ENCODE data around the gene FSD1.
"Not testable (repeated sequence)": the region's sequence is repeated elsewhere in the genome, so short reads cannot be mapped to it uniquely, and the experiment has no call there.

Gene FSD1

DNA sequence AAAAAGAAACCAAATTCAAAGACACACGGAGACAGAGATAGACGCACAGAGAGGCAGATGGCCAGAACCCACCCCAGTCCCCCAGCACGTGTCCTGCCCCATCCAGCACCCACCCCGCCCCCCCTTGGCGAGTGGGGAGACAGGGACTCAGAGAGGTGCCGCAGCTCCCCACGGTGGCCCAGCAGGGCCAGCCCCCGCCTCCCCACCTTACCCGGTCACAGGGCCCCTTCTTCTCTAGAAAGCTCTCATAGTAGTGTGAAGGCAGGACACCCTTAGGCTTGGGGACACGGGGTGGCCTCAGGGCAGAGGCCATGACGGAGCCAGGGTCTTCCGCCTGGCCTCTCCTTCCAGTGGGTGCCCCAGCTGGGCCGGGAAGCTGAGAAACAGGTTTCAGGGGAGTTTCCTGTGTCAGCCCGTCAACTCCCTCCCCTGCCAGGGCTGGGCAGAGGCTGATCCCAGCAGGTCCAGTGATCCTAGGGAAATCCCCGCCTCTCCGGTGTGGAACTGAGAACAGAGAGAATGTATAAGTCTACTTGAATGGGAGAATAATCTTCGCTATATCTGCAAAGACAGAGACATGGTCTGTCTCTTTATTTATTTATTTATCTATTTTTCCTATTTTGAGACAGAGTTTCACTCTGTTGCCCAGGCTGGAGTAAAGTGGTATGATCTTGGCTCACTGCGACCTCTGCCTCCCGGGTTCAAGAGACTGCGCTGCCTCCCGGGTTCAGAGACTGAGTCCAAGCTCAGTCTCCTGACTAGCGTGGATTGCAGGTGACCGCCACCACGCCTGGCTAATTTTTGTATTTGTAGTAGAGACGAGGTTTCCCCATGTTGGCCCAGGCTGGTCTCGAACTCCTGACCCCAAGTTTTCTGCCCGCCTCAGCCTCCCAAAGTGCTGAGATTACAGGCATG, 34.3 kb downstream of the FSD1 start, which contains the start of gene STAP2:
STAP2 (minus strand) TSS at position 387 of the 915 bp plus-strand sequence; CDS start at position 313, 74 bp downstream.
- Histone ChIP-seq H3K9me3 (peaks cover 5% of the 10 kb centered on the region; the same call in 1 of the 2 replicates), H3K9ac (peak within 1 kb of the TSS; percentile 81), H3K27ac (peak within 1 kb of the TSS; percentile 81)

DNA sequence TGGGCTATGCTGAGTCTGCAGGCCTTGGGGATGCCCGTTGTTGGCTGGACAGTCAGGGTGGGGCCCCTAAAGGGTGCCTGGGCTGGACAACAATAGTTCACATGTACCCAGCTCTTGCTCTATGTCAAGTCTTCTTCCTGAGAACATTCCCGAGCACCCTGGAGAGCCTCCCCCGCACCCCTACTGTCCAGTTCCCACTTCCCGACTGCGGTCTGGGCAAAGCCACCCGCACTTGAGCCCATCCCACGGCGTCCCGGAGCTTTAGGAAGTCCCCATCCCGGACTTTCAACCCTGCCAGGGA, 37.9 kb downstream of the FSD1 start:
- Histone ChIP-seq H3K9ac (peak overlapping the region; percentile 84), H3K4me3 (peak overlapping the region; percentile 73), H3K36me3 (peaks cover 19% of the 10 kb centered on the region), H4K20me1 (peaks cover 5% of the 10 kb centered on the region; the same call in 1 of the 2 replicates), H3K9me3 (no peaks in the 10 kb centered on the region), H3K4me1 (peaks cover 33% of the 10 kb centered on the region), H3K4me2 (peak overlapping the region; percentile 88), H3K27ac (peak overlapping the region; percentile 90), H3K27me3 (no peaks in the 10 kb centered on the region)
- no peak for TF ChIP-seq Cebpa-rat (IDR thresholded peaks at IDR 0.05)

More for the DNA sequence above, 34.3 kb downstream of the FSD1 start, which contains the start of gene STAP2:
- H3K4me1 ChIP-seq, result peaks cover 23% of the 10 kb centered on the region
- H3K4me2 ChIP-seq, result peak within 1 kb of the TSS; percentile 88
- no peak for TF ChIP-seq Cebpa-rat (IDR thresholded peaks at IDR 0.05)
- no peaks in the 10 kb centered on the region for H3K27me3 ChIP-seq
- peaks cover 20% of the 10 kb centered on the region for H3K36me3 ChIP-seq
- H4K20me1 ChIP-seq, result no peaks in the 10 kb centered on the region
- peak within 1 kb of the TSS; percentile 65 for H3K4me3 ChIP-seq

DNA sequence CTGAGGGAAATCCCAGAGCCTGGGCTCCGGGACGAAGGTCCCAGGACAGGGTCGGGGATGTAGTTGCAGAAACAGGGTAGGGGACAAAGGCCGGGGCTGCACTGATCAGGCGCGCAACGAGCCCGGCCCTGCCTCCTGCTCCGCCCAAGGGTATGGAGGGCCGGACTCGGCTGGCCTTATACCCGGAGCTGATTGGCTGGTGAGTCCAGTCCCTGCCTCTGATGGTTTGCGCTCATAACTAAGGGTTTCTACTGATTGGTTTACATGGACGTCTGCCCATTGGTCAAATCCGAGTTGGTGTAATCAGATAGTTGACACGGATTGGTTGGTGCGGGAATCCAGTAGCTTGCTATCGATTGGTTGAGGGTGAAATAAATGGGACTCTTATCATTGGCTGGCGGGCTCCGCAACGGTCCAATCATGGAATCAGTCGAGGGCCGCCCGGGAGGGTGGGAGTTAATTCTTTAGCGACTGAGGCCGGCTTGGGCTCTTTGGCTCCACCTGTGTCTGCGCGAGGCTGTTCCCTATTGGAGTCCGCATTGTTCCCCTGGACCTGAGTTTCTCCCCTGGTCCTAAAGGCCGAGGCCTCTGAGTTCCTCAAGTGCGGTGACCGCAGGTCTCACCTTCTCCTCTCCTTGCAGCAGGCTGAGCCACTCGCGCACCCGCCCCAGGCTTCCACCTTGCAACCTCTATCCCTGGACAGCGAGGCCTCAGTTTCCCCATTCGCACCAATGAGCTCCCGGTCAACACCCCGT, 38.4 kb downstream of the FSD1 start:
- H3K4me1 ChIP-seq, result peaks cover 30% of the 10 kb centered on the region
- no peaks in the 10 kb centered on the region for H3K27me3 ChIP-seq
- peak overlapping the region; percentile 84 for H3K9ac ChIP-seq
- H3K9me3 ChIP-seq, result no peaks in the 10 kb centered on the region
- H3K27ac ChIP-seq, result peak overlapping the region; percentile 90
- peak overlapping the region; percentile 73 for H3K4me3 ChIP-seq
- peaks cover 5% of the 10 kb centered on the region; the same call in 1 of the 2 replicates for H4K20me1 ChIP-seq
- H3K4me2 ChIP-seq, result peak overlapping the region; percentile 98
- no peak for TF ChIP-seq Cebpa-rat (IDR thresholded peaks at IDR 0.05)
- H3K36me3 ChIP-seq, result peaks cover 25% of the 10 kb centered on the region

DNA sequence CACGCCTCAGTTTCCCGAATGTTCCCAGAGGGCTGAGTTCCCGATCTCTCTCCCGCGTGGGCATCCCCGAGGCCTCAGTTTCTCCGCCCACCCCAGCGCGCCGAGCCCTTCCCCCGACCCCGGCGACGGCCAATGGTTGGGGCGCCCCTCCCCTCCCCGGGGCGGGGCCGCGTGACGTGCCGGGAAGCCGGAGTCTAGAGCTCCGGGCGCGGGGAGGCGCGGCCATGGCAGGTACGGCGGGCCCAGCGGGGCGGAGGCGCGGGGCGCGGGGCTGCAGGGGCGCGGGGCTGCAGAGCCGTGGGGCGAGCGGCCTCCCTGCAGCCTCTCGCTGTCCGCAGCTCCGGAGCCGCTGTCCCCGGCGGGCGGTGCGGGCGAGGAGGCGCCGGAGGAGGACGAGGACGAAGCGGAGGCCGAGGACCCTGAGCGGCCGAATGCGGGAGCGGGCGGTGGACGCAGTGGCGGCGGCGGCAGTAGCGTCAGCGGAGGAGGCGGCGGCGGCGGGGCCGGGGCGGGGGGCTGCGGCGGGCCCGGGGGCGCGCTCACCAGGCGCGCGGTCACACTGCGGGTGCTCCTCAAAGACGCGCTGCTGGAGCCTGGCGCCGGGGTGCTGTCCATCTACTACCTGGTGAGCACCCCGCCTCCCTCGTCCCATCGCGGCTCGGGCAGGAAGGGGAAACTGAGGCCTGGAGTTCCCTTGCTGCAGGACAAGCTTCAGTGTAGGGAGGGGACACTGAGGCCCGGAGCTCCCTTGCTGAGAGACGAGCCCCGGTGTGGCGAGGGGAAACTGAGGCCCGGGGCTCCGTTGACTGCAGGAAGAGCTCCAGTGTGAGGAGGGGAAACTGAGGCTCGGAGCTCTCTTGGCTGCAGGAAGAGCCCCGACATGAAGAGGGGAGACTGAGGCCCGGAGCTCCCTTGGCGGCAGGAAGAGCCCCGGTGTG, 39.2 kb downstream of the FSD1 start, which contains the start of gene MPND:
MPND (plus strand) TSS at position 193 of the 938 bp plus-strand sequence; CDS start at position 225, 32 bp downstream.
- Histone ChIP-seq H3K27me3 (no peaks in the 10 kb centered on the region), H4K20me1 (peaks cover 5% of the 10 kb centered on the region; the same call in 1 of the 2 replicates), H3K4me1 (peaks cover 23% of the 10 kb centered on the region), H3K9me3 (no peaks in the 10 kb centered on the region), H3K27ac (peak within 1 kb of the TSS; percentile 90), H3K36me3 (peaks cover 33% of the 10 kb centered on the region), H3K4me2 (peak within 1 kb of the TSS; percentile 98), H3K9ac (peak within 1 kb of the TSS; percentile 84), H3K4me3 (peak within 1 kb of the TSS; percentile 73)
- TF ChIP-seq Cebpa-rat (IDR thresholded peaks at IDR 0.05), result no peak

DNA sequence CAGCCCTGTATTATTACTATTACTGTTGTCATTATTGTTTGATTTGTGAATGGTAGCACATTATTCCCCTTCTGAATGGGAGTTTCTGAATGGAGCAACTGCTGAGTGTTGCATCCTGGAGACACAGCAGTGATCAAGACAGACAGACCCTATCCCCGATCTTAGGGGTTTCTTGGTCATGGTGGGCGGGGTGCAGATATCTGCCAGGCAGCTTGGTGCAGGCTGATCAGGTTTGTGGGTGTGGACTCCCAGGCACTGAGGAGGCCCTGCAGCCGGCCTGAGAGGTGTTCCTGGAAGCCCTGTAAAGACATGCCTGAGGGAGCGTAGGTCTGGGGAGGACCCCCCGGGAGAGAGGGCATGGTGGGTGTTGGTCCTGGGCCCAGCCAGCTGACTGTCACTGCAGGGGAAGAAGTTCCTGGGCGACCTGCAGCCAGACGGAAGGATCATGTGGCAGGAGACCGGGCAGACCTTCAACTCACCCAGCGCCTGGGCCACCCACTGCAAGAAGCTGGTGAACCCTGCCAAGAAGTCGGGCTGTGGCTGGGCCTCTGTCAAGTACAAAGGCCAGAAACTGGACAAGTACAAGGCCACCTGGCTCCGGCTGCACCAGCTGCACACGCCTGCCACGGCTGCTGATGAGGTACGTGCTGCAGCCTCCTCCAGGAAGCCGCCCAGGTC, 41.1 kb downstream of the FSD1 start:
- H3K9me3 ChIP-seq, result no peaks in the 10 kb centered on the region
- no peak overlapping the region for H3K27ac ChIP-seq
- peaks cover 5% of the 10 kb centered on the region; the same call in 1 of the 2 replicates for H4K20me1 ChIP-seq
- no peak for TF ChIP-seq Cebpa-rat (IDR thresholded peaks at IDR 0.05)
- H3K27me3 ChIP-seq, result no peaks in the 10 kb centered on the region
- H3K4me3 ChIP-seq, result no peak overlapping the region
- 0 out of 2 replicates have a peak overlapping the region, but pooled peaks have one; percentile 15 for H3K9ac ChIP-seq
- H3K4me1 ChIP-seq, result peaks cover 17% of the 10 kb centered on the region
- peaks cover 49% of the 10 kb centered on the region for H3K36me3 ChIP-seq
- H3K4me2 ChIP-seq, result no peak overlapping the region

DNA sequence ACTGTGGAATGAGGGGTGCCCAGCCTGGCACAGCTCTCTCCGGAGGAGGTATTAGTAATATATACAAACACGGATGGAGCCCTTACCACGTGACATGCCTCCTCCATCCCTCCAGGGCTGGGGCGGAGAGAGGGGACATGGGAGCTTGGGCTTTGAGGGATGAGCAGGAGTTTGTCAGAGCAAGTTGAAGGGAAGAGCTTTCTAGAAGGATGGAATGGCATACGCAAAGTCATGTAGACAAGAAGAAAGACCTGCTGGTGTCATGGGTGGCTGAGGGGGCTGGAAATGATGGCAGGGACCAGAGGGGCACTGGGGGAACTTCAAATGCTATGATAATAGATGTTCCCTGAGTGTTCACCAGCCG, 41.6 kb downstream of the FSD1 start:
- no peaks in the 10 kb centered on the region for H3K27me3 ChIP-seq
- no peaks in the 10 kb centered on the region for H3K9me3 ChIP-seq
- H3K4me3 ChIP-seq, result no peak overlapping the region
- peaks cover 17% of the 10 kb centered on the region for H3K4me1 ChIP-seq
- H3K36me3 ChIP-seq, result peaks cover 55% of the 10 kb centered on the region
- H4K20me1 ChIP-seq, result peaks cover 5% of the 10 kb centered on the region; the same call in 1 of the 2 replicates
- H3K27ac ChIP-seq, result no peak overlapping the region
- no peak overlapping the region for H3K4me2 ChIP-seq
- no peak for TF ChIP-seq Cebpa-rat (IDR thresholded peaks at IDR 0.05)
- no peak overlapping the region for H3K9ac ChIP-seq

DNA sequence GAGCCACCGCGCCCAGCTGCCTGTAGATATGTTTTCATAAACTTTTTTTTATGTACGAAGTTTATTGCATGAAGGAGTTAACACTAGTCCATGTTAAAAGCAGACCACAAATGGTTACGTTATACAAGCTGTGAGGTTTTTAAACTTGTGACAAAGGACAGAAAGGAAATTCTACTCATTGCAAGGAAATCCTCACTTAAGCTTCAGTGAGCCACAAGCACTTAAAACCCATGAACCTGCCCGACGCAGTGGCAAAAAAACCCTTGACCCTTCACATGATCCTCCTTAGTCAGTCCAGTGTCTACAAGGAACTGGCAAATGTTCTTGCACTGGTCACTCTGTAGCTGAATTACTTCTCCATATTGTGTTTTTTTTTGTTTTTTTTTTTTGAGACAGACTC, 43.1 kb downstream of the FSD1 start:
- Histone ChIP-seq H3K27ac (no peak overlapping the region), H4K20me1 (peaks cover 5% of the 10 kb centered on the region; the same call in 1 of the 2 replicates), H3K9me3 (no peaks in the 10 kb centered on the region), H3K4me3 (no peak overlapping the region), H3K4me2 (no peak overlapping the region), H3K27me3 (no peaks in the 10 kb centered on the region), H3K4me1 (peaks cover 11% of the 10 kb centered on the region), H3K9ac (no peak overlapping the region), H3K36me3 (peaks cover 59% of the 10 kb centered on the region)
- TF ChIP-seq Cebpa-rat (IDR thresholded peaks at IDR 0.05), result no peak

DNA sequence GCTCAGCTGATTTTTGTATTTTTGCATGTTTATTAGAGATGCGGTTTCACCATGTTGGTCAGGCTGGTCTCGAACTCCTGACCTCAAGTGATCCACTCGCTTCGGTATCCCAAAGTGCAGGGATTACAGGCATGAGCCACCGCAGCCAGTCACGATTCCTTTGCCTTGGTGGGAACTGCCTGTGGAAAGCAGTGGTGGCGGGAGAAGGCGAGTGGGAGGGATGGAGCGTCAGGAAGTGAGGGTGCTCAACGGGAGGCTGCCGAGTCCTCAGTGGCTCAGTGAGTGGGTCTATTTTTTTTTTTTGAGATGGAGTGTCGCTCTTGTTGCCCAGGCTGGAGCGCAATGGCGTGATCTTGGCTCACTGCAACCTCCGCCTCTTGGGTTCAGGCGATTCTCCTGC, 44.8 kb downstream of the FSD1 start:
- not testable (repeated sequence) for H3K27ac ChIP-seq, H4K20me1 ChIP-seq, H3K4me1 ChIP-seq, H3K9ac ChIP-seq, H3K27me3 ChIP-seq, H3K4me3 ChIP-seq, H3K4me2 ChIP-seq, H3K9me3 ChIP-seq
- peaks cover 74% of the 10 kb centered on the region for H3K36me3 ChIP-seq

Data from BLaER1 (cell line).